Measurements from ENCODE around the gene PASK. TPM values are rescaled to one million over a fixed set of nuclear protein-coding genes. Genes with fewer than 3 reads are reported as not detected.

PASK gene
- total and polyA plus RNA-seq, 3 donors from 2014 or later = 48.6 to 57.6 (median 54.0) TPM

DNA sequence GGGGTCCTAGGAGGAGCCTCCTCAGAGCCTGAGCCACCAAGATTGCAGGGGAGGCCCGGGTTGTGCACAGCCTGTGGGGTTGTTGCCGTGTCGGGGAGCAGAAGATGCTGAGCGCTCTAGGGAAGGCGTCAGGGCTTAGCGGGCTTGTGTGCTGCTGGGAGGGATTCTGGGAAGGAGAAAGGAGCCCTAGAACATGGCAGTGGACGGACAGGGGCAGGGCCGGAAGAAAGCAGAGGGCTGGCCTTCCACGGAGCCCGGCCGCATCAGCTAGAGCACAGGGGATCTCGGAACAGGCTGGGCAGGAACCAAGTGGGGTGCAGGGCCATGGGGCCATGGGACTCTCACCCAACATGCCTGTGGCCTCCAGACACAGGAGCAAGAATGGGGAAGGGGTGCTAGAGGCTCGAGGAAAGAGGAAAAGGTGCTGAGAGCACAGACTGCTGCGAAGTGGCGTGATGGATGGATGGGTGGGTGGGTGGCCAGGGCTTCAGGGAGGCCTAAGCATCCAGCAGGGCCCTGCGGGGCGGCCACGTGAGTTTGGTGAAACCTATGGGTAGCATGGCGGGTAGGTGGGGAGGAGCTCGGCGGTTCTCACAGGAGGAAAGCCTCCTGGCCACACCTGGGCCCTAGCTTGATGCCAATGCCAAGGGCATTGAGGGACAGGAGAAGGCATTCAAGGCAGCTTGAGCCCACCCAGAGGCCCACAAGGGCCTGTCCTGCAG lies 82.9 kb downstream of the PASK start:
- peak; percentile 12 for DNase-seq
- H3K36me3 ChIP-seq (ENCODE audit: low read depth, missing control alignments) = no peaks in the 10 kb centered on the region
- no peaks in the 10 kb centered on the region for H3K27me3 ChIP-seq
- H3K9me3 ChIP-seq = no peaks in the 10 kb centered on the region
- no peak overlapping the region for H3K27ac ChIP-seq
- TF ChIP-seq POLR2A (IDR thresholded peaks at IDR 0.05) = no peak
- TF ChIP-seq, protein P1, sequence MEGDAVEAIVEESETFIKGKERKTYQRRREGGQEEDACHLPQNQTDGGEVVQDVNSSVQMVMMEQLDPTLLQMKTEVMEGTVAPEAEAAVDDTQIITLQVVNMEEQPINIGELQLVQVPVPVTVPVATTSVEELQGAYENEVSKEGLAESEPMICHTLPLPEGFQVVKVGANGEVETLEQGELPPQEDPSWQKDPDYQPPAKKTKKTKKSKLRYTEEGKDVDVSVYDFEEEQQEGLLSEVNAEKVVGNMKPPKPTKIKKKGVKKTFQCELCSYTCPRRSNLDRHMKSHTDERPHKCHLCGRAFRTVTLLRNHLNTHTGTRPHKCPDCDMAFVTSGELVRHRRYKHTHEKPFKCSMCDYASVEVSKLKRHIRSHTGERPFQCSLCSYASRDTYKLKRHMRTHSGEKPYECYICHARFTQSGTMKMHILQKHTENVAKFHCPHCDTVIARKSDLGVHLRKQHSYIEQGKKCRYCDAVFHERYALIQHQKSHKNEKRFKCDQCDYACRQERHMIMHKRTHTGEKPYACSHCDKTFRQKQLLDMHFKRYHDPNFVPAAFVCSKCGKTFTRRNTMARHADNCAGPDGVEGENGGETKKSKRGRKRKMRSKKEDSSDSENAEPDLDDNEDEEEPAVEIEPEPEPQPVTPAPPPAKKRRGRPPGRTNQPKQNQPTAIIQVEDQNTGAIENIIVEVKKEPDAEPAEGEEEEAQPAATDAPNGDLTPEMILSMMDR (IDR thresholded peaks at IDR 0.05) = no peak
- WGBS, 2 donors = 87 to 94% methylated on average over 20 to 21 of the region's 21 CpGs
- H3K4me1 ChIP-seq = no peaks in the 10 kb centered on the region
- H3K4me3 ChIP-seq = no peak overlapping the region
- intact Hi-C loops (cut with DNase I; ENCODE audit: low total_unique reads) = no loop called here

DNA sequence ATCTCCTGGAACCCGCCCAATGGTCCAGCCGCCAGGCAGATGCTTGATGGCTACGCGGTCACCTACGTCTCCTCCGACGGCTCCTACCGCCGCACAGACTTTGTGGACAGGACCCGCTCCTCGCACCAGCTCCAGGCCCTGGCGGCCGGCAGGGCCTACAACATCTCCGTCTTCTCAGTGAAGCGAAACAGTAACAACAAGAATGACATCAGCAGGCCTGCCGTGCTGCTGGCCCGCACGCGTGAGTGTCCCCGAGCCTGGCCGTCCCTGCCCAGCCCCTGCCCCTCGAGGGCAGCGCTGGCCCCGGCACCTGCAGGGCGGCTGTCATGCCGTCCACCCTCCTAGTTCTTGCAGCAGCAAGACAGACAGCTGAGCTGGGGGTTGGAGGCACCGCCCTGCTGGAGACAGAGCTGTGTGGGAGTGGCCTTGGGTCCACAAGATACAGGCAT lies 83.9 kb downstream of the PASK start:
- H3K36me3 ChIP-seq (ENCODE audit: low read depth, missing control alignments) = no peaks in the 10 kb centered on the region

DNA sequence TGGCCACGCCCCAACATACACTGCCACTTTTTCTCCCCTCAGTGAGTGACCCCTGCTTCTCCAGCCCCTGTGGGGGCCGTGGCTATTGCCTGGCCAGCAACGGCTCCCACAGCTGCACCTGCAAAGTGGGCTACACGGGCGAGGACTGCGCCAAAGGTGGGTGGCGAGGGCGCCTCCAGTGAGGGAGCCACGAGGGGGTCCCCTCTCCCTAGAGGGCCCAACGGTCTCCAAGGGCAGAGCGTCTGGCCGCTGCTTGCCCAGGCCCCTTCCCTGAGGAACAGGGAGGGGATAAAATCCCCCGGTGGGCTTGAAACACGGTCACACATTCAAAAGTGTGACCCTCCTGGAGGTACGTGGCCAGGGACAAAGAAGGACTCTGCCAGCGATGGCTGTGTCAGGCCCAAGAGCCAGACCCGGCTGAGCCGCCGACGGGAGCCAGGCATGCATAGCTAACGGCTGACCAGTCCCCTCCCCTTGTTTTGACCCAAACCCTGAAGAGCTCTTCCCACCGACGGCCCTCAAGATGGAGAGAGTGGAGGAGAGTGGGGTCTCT lies 84.4 kb downstream of the PASK start:
- H3K27ac ChIP-seq = no peak overlapping the region
- H3K4me1 ChIP-seq = no peaks in the 10 kb centered on the region
- DNase-seq = peak; percentile 8
- no peaks in the 10 kb centered on the region for H3K27me3 ChIP-seq
- intact Hi-C loops (cut with DNase I; ENCODE audit: low total_unique reads) = no loop called here
- H3K4me3 ChIP-seq = no peak overlapping the region
- no peak for TF ChIP-seq POLR2A (IDR thresholded peaks at IDR 0.05)
- TF ChIP-seq, protein P1 (IDR thresholded peaks at IDR 0.05) = no peak
- H3K36me3 ChIP-seq (ENCODE audit: low read depth, missing control alignments) = no peaks in the 10 kb centered on the region
- H3K9me3 ChIP-seq = no peaks in the 10 kb centered on the region
- 88 to 91% methylated on average over 4 to 19 of the region's 23 CpGs for WGBS, 2 donors

More for the DNA sequence above, 83.9 kb downstream of the PASK start:
- H3K27ac ChIP-seq = no peak overlapping the region
- intact Hi-C loops (cut with DNase I; ENCODE audit: low total_unique reads) = no loop called here
- no peaks in the 10 kb centered on the region for H3K9me3 ChIP-seq
- WGBS, 2 donors = 93 to 98% methylated on average over 15 to 27 of the region's 27 CpGs
- TF ChIP-seq POLR2A (IDR thresholded peaks at IDR 0.05) = no peak
- TF ChIP-seq, protein P1 (IDR thresholded peaks at IDR 0.05) = no peak
- H3K4me3 ChIP-seq = no peak overlapping the region
- no peaks in the 10 kb centered on the region for H3K4me1 ChIP-seq
- DNase-seq = peak; percentile 10
- H3K27me3 ChIP-seq = no peaks in the 10 kb centered on the region

DNA sequence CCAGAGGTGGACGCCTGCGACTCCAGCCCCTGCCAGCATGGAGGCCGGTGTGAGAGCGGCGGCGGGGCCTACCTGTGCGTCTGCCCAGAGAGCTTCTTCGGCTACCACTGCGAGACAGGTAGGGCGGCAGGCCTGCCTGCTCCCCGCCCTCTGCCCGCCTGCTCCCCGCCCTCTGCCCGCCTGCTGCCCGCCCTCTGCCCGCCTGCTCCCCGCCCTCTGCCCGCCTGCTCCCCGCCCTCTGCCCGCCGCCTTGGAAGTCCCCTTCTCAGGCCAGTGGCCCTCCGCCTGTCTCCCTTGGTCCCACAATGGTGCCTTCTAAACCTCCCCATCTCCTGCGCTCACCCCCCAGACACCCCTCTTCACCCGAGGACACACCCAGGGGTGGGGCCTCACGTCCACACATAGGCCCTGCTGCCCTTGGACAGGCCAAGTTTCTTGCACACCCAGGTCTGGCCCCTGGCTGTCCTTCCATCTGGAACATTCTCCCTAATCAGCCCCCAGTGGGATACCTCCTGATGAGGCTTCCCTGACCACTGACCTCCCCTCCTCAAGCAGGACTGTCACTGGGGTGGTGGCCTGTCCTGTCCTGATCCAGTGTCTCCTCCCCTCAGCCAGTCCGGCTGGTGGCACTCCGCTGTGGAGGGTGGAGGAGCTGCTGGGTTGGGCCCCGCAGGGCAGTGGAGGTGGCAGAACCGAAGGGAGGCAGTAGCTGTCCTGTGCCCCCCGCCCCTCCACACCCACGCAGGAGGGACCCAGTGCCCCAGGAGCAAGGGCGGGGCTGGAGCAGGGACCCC lies 85.1 kb downstream of the PASK start:
- TF ChIP-seq, protein P1 (IDR thresholded peaks at IDR 0.05) = no peak
- intact Hi-C loops (cut with DNase I; ENCODE audit: low total_unique reads) = no loop called here
- WGBS, 2 donors = 71% methylated on average over 14 to 28 of the region's 32 CpGs
- Histone ChIP-seq H3K9me3 (no peaks in the 10 kb centered on the region), H3K36me3 (ENCODE audit: low read depth, missing control alignments) (no peaks in the 10 kb centered on the region), H3K27ac (no peak overlapping the region), H3K27me3 (no peaks in the 10 kb centered on the region), H3K4me3 (no peak overlapping the region), H3K4me1 (no peaks in the 10 kb centered on the region)
- peak; percentile 10 for DNase-seq

All from testis (tissue), 3 donors.